ENCODE data around the gene CADM1. TPM values are rescaled to one million over a fixed set of nuclear protein-coding genes. Genes with fewer than 3 reads are reported as not detected.

CADM1 gene
- total and polyA plus RNA-seq, 10 of the 15 experiments (the other 5 are each of a cell fraction or from before 2014, with no cell fraction given) = 0.03 to 0.48 (median 0.15) TPM; not detected in 3

DNA sequence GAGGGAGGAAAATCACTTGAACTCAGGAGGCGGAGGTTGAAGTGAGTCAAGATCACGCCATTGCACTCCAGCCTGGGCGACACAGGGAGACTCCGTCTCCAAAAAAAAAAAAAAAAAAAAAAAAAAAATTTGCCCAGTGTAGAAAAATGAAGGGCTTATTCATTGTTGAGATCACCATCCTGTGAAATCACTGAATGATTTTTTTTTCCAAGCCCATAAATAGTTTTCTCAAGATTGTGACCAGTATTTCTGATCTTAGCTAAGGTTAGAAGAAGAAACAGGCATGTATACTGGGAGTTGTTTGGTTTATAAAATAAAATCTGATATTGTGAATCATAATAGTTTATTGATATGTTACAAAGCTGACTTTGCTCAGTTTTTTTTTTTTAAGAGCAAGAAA, 269.4 kb downstream of the CADM1 start:
- ChIA-PET SMC1A (ENCODE audit: uncharacterized antibody, unreplicated experiment) (no interaction called here), POLR2A (interaction anchor here (0.6 kb wide), 1 partner anchor 12 kb away, joined by 3 read pairs; no protein-coding TSS in a partner anchor), CTCF (no interaction called here), RAD21 (ENCODE audit: unreplicated experiment) (no interaction called here)
- no peaks in the 10 kb centered on the region for H3K9me3 ChIP-seq (replicated peaks; ENCODE audit: control insufficient read depth, insufficient read depth, low read length)
- TF ChIP-seq, protein P1, sequence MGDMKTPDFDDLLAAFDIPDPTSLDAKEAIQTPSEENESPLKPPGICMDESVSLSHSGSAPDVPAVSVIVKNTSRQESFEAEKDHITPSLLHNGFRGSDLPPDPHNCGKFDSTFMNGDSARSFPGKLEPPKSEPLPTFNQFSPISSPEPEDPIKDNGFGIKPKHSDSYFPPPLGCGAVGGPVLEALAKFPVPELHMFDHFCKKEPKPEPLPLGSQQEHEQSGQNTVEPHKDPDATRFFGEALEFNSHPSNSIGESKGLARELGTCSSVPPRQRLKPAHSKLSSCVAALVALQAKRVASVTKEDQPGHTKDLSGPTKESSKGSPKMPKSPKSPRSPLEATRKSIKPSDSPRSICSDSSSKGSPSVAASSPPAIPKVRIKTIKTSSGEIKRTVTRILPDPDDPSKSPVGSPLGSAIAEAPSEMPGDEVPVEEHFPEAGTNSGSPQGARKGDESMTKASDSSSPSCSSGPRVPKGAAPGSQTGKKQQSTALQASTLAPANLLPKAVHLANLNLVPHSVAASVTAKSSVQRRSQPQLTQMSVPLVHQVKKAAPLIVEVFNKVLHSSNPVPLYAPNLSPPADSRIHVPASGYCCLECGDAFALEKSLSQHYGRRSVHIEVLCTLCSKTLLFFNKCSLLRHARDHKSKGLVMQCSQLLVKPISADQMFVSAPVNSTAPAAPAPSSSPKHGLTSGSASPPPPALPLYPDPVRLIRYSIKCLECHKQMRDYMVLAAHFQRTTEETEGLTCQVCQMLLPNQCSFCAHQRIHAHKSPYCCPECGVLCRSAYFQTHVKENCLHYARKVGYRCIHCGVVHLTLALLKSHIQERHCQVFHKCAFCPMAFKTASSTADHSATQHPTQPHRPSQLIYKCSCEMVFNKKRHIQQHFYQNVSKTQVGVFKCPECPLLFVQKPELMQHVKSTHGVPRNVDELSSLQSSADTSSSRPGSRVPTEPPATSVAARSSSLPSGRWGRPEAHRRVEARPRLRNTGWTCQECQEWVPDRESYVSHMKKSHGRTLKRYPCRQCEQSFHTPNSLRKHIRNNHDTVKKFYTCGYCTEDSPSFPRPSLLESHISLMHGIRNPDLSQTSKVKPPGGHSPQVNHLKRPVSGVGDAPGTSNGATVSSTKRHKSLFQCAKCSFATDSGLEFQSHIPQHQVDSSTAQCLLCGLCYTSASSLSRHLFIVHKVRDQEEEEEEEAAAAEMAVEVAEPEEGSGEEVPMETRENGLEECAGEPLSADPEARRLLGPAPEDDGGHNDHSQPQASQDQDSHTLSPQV (IDR thresholded peaks at IDR 0.05) = no peak
- TF ChIP-seq NFYA (IDR thresholded peaks at IDR 0.05; ENCODE audit: borderline replicate concordance, low read depth, low read length) (no peak), CBX3 (IDR thresholded peaks at IDR 0.05; ENCODE audit: borderline replicate concordance, low read depth) (no peak), BCL3 (IDR thresholded peaks at IDR 0.05; ENCODE audit: borderline replicate concordance, insufficient read depth, low read depth, low read length, poor library complexity, severe bottlenecking) (no peak), NFYB (IDR thresholded peaks at IDR 0.05; ENCODE audit: insufficient read depth, low read depth, low read length) (no peak)
- TF ChIP-seq, protein P2, sequence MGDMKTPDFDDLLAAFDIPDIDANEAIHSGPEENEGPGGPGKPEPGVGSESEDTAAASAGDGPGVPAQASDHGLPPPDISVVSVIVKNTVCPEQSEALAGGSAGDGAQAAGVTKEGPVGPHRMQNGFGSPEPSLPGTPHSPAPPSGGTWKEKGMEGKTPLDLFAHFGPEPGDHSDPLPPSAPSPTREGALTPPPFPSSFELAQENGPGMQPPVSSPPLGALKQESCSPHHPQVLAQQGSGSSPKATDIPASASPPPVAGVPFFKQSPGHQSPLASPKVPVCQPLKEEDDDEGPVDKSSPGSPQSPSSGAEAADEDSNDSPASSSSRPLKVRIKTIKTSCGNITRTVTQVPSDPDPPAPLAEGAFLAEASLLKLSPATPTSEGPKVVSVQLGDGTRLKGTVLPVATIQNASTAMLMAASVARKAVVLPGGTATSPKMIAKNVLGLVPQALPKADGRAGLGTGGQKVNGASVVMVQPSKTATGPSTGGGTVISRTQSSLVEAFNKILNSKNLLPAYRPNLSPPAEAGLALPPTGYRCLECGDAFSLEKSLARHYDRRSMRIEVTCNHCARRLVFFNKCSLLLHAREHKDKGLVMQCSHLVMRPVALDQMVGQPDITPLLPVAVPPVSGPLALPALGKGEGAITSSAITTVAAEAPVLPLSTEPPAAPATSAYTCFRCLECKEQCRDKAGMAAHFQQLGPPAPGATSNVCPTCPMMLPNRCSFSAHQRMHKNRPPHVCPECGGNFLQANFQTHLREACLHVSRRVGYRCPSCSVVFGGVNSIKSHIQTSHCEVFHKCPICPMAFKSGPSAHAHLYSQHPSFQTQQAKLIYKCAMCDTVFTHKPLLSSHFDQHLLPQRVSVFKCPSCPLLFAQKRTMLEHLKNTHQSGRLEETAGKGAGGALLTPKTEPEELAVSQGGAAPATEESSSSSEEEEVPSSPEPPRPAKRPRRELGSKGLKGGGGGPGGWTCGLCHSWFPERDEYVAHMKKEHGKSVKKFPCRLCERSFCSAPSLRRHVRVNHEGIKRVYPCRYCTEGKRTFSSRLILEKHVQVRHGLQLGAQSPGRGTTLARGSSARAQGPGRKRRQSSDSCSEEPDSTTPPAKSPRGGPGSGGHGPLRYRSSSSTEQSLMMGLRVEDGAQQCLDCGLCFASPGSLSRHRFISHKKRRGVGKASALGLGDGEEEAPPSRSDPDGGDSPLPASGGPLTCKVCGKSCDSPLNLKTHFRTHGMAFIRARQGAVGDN (IDR thresholded peaks at IDR 0.05) = no peak
- TF ChIP-seq, protein P3, sequence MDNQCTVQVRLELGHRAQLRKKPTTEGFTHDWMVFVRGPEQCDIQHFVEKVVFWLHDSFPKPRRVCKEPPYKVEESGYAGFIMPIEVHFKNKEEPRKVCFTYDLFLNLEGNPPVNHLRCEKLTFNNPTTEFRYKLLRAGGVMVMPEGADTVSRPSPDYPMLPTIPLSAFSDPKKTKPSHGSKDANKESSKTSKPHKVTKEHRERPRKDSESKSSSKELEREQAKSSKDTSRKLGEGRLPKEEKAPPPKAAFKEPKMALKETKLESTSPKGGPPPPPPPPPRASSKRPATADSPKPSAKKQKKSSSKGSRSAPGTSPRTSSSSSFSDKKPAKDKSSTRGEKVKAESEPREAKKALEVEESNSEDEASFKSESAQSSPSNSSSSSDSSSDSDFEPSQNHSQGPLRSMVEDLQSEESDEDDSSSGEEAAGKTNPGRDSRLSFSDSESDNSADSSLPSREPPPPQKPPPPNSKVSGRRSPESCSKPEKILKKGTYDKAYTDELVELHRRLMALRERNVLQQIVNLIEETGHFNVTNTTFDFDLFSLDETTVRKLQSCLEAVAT (IDR thresholded peaks at IDR 0.05) = no peak
- no peaks in the 10 kb centered on the region for H4K20me1 ChIP-seq (ENCODE audit: control insufficient read depth, insufficient read depth)
- DNase-seq (ENCODE audit: low read depth, low spot score) (no peak), ATAC-seq (no peak), FAIRE-seq (no peak)
- in situ Hi-C loops (cut with MboI) = no loop called here
- no peak overlapping the region for H3K9ac ChIP-seq (ENCODE audit: control insufficient read depth, insufficient read depth, low read length)
- intact Hi-C loops (cut with micrococcal nuclease; ENCODE audit: unreplicated experiment) = no loop called here
- no peaks in the 10 kb centered on the region for H3K79me2 ChIP-seq (ENCODE audit: control insufficient read depth, insufficient read depth, low read length)
- H3K36me3 ChIP-seq (ENCODE audit: control insufficient read depth in 2 of 2, insufficient read depth in 2 of 2, low read length in 1 of 2) = no peaks in the 10 kb centered on the region
- BruUV-seq (replicated peaks) = no TSS peak
- H3K4me2 ChIP-seq (ENCODE audit: control insufficient read depth, insufficient read depth) = no peak overlapping the region
- H3K4me3 ChIP-seq = no peak overlapping the region
- peaks cover 0 to 1% of the 10 kb centered on the region in 2 experiments; a peak in 1 of 4 replicates for H3K27me3 ChIP-seq (replicated peaks in 1 of 2; ENCODE audit: control insufficient read depth in 2 of 2, insufficient read depth in 2 of 2, low read length in 1 of 2)
- 89% methylated on average over 4 of the region's 4 CpGs for WGBS (ENCODE audit: insufficient coverage, insufficient replicate concordance, low lambda C conversion rate, missing lambda C conversion rate)
- H3K4me1 ChIP-seq (ENCODE audit: control insufficient read depth, insufficient read depth, low read length) = peaks cover 6% of the 10 kb centered on the region; the same call in 1 of the 2 replicates
- H2AFZ ChIP-seq (ENCODE audit: control insufficient read depth, low read depth, low read length) = no peak overlapping the region
- H3K27ac ChIP-seq (ENCODE audit: control insufficient read depth, insufficient read depth) = no peak overlapping the region
